SKM-1 treated with dmso at 0.1 percent for 144 hours (cell line): ENCODE data around the gene CDK4.
A peak's percentile ranks its signal among the peaks of the same experiment; 100 is the strongest.

ENCODE experiments used
- DNase-seq: peaks from one replicate; lab custom pipeline; 2025; ENCODE audit not compliant: unreplicated experiment; lab: John Stamatoyannopoulos, UW

The CDK4 gene

DNA sequence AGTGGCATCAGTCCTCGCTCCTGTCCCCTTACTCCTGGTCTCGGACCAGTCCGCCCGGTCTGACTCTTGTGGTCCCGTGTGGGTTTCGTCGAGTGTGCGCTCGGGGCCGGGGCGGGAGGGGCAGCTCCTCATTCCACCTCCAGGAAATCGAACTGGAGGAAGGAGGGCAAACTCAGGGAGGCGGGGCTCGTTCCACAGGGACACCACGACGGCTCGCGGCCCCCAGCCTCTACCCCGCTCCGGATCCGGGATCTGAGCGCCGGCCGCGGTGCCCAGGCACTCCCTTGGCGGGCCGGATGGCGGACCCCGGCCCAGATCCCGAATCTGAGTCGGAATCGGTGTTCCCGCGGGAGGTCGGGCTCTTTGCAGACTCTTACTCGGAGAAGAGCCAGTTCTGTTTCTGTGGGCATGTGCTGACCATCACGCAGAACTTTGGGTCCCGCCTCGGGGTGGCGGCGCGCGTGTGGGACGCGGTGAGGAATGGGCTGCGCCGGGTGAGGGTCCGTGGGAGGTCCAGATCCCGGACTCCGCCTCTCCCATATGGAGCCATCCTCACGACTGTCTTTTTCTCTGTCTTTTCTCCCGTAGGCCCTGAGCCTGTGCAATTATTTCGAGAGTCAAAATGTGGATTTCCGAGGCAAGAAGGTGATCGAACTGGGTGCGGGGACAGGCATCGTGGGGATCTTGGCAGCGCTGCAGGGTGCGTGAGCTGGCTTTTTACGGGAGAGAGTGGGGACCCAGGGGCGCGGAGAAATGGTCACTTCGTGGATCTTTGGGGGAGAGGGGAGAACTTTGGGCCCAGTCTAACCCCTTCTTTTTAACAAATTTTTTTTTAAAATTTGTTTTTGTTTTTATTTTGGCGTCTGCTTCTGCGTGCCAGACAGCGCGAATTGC is 20.6 kb upstream of the CDK4 start, which contains the start of gene EEF1AKMT3:
EEF1AKMT3 (plus strand) TSS at position 186 of the 894 bp plus-strand sequence; CDS start at position 297, 111 bp downstream.
- no peak for DNase-seq

DNA sequence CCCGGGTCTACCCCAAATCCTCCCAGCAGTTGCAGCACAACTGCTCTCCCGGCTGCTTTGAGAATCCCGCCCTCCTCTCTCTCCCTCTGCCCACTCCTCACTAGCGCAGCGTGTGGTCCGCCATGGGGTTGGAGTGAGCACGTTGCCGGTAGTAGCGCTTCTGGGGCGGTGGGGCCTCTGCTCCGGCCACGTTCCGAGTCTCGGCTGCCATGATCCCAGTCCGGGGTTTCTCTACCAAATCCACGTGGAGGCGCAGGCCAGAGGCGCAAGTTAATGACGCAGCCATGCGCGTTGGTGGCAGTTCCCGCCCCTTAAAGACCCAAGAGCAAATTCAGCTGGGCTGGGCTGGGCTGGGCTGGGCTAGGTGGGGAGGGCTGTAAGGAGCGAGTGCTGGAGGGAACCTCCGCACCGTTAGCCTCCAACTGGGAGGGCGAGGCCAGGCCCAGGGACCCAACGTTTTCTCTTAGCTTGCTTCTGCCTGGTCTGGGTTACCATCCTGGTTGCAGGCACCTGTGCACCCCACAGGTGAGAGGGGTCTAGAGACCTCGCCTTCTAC is 19.8 kb upstream of the CDK4 start, which contains the start of gene METTL1:
METTL1 (minus strand) TSS at position 233 of the 556 bp plus-strand sequence; CDS start at position 211, 22 bp downstream.
- peak; percentile 78 for DNase-seq

DNA sequence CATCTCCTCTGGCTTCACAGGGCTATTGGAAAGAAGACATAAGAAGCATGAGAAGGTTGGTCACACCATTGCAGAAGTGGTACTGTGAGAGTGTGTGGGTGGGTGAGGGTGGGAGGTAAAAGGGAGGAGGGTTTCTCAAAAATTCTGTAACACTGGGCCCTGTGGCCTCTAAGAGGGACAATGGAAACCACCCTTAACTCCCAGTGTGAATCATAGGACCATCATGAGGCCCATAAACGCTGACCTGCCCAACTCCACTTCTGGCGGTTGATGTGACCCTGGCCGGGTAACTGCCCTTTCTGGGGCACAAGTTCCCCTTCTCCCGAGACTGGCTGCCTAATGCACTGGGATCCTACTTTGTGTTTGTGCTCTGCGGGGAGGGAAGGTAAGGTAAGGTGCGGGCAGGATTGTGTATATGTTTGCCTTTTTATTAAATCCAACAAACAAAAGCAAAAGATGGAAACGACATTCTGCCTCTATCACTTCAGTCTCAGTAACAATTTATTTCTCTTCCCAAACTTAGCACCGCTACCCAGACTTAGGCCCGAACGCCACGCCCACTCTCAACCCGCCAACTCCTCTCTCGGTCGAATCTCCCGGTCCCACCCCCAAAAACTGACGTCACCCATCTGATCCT is 19.2 kb upstream of the CDK4 start:
- DNase-seq, result peak; percentile 65

- DNase-seq, result no peak
These were observed 18.6 kb upstream of the CDK4 start for GRCh38 chr12:57770734-57771133.

DNA sequence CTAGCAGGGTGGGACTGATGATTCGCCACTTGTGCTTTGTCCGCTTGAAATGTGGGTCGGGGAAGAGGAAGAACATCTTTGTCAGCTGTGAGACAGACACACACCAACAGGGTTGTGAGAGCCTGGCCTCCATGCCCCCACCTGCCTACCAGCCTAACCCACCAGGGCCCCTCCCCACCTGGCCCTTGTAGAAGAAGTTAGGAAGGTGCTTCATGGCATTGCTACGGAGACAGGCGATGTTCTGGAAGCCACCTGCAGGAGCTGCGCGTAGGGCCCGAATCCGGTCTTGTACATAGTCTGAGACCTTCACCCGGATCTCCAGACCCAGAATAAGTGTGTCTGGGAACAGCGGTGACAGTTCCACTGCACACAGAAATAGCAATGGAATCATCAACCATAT is 17.5 kb upstream of the CDK4 start:
- no peak for DNase-seq

DNA sequence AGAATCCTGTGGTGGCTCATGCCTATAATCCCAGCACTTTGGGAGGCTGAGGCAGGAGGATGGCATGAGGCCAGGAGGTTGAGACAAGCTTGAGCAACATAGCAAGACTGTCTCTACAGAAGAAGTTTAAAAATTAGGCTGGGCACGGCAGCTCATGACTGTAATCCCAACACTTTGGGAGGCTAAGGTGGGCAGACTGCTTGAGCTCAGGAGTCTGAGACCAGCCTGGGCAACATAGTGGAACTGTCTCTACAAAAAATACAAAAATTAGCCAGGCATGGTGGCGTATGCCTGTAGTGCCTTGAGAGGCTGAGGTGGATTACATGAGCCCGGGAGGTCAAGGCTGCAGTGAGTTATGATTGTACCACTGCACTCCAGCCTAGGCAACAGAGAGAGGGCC is 15.8 kb upstream of the CDK4 start:
- DNase-seq, result no peak

DNA sequence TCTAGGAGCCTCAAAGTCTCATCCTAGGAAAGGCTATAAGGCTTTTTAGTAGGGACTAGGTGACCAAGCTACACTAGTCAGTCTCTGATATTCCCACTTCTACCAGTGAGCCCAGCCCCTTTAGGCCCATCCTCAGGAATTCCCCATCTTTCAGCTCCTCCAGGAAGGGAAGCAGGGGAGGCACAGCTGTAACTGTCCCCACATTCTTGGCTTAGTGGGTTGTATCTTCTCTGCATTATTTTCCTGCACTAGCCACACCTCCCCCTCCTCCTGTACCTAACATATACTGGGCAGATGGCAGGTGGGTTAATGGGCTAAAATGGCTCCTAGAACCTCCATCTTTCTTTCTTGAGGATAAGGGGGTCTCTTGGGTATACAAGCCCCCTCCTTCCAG is 15.2 kb upstream of the CDK4 start:
- no peak for DNase-seq

DNA sequence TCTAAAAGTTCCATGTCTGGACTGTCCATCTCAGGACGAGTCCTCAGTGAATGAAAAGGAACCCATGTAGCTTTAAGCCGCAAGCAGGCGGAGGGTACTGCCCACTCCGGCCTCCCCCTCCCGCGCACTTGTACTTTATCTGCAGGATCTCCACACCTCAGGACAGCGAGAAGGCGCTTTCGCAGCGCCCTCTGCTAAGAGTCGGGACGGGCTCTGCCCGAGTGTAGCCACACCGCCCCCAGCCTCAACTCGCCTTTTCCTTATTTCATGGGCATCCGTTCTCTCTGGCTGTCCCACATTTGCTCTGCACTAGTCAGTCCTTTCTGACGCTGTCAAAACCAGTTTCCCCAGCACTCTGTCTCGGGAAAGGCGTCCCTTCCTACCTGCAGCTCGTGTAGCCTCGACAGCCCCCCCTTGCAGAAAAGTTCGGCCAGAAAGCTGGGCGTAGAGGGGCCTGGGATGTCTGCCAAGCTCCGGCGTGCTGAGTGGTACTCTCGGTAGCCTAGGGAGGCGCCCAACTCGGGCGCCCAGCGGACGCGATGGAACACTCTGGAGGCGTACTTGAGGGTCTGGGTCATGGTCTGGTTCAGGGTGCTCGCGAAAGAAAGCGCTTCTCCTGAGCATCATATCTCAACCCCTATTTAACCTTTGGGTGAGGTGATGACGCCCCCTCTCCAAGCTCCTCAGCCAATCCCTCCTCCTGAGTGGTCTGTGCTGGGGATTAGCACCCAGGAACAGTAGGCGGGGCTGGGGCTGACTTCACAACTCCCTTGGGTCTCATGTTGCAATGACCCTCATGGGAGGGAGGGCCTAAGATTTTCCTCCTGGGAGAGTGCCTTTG is 14.6 kb upstream of the CDK4 start, which contains the start of gene CYP27B1:
CYP27B1 (minus strand) TSS at position 615 of the 841 bp plus-strand sequence; CDS start at position 578, 37 bp downstream.
- no peak for DNase-seq

- DNase-seq, result no peak
These were observed 13.8 kb upstream of the CDK4 start for GRCh38 chr12:57765698-57766463.

- peak; percentile 26 for DNase-seq
These were observed 13.0 kb upstream of the CDK4 start for GRCh38 chr12:57765003-57765697.

DNA sequence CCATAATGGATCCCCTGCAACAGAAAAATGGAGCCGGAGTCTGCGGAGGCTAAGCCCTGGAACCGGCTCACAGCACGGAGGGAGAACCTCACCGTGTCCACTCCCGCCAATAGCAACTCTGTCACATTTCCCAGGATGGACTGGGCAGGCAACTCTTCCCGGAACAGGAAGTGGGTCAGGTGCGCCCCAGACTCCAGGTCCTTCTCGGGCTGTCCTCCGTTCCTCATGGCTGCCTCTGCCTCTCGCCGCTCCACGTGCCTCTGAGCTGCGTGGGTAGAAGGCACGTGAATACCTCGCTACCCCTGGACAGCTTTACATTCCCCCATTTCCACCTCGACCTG is 12.5 kb upstream of the CDK4 start:
- no peak for DNase-seq

DNA sequence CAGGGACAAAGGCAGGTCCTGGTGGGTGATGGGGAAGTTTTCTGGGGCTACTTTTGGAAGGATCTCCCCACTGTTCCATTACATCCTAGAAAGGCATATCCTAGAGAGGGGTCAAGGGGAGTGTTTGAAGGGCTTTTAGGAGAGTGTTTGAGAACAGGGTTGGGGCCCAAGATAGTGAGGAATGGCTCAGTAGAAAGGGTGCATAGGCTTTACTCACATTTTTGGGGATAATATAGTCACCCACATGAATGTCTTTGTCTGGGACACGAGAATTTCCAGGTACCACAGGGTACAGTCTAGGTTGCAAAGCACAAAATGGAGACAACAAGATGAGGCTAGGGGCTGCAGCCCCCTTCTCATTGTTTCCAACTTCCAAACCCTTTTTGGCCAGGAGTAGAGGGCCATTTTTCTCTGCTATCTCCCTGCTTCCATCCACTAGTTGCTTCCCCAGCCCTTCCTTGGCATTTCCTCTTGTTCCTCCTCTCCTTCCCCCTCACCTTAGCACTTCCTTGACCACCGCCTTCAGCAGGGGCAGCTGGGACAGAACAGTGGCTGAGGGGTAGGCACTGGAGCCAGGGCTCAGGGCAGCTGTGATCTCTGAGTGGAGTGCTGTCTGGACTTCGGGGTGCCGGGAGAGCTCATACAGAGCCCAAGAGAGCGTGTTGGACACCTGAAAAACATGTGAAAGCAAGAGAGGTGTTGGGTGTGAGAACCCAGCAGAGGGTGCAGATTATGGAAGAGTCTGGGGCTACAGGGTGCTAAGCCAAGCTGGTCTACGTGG is 12.0 kb upstream of the CDK4 start:
- DNase-seq, result no peak

- DNase-seq, result no peak
These were observed 10.4 kb upstream of the CDK4 start for GRCh38 chr12:57762463-57762862.

DNA sequence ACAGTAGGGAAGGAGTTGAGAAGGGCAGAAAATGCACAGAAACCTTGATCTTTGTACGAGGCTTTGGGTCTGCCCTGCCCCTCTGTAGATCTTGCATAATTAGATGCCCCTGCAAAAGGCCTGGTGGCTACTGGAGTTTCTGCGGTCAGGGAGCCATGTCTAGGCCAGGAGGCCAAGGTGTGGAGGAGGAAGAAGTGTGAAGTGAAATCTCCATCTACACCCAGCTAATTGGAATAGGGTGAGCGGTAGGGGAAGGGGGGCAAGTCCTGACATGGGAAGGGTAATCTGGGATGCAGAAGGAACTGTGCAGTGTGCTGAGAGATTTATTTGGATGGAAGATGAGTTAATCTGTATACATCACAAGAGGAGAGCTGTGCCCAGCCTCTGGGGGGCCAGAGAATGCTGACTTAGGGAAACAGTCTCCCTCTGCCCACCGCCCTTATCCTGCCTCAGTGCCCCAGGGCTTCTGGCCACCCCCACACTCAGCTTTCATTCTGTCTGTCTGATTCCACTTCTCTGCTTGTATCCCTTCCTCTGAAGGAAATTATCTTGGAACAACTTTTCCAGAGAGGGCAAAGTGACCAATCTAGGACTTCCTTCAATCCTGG is 9.4 kb upstream of the CDK4 start:
- DNase-seq, result no peak

DNA sequence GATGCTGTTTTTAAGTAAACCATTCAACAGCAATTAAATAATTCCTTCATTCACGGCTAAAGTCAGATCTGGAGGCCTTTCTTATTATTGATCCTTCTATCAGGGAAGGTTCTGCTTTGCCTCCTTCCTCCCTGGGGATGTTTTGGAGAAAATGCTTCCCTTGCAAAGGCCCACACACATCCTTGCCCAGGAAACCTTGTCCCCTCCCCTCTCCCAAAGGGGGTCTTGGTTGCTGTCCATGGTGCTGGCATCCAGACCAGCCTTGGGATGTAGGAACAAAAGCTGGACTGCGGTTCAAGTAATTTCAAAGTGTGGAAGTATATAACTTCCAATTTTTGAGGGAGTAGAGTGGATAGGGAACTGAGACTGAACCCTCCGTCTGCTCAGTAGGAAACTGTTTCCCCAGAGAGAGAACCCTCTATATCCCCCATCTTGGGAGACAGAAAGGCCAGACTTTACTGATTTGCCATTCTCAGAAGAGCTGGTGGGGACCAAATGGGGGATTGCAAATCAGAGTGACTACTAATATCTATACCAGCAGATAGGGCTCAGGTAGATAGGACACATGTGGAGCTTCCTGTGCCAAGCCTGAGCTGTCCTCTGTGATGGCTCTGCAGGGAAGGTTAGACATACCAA is 8.4 kb upstream of the CDK4 start:
- no peak for DNase-seq

GRCh38 chr12:57759360-57759980 is 7.4 kb upstream of the CDK4 start:
- no peak for DNase-seq

GRCh38 chr12:57758552-57759359 is 6.6 kb upstream of the CDK4 start:
- no peak for DNase-seq
